GM19240 (cell line): ENCODE measurements around the gene ADAMTSL4.
"Not testable (repeated sequence)": the region's sequence is repeated elsewhere in the genome, so short reads cannot be mapped to it uniquely, and the experiment has no call there.

Experiments used
- DNase-seq: peaks from one replicate; pipeline ENCODE4 v3.0.0; 2011; ENCODE audit warnings: low spot score; ENCODE audit not compliant: insufficient read length

Gene ADAMTSL4

DNA sequence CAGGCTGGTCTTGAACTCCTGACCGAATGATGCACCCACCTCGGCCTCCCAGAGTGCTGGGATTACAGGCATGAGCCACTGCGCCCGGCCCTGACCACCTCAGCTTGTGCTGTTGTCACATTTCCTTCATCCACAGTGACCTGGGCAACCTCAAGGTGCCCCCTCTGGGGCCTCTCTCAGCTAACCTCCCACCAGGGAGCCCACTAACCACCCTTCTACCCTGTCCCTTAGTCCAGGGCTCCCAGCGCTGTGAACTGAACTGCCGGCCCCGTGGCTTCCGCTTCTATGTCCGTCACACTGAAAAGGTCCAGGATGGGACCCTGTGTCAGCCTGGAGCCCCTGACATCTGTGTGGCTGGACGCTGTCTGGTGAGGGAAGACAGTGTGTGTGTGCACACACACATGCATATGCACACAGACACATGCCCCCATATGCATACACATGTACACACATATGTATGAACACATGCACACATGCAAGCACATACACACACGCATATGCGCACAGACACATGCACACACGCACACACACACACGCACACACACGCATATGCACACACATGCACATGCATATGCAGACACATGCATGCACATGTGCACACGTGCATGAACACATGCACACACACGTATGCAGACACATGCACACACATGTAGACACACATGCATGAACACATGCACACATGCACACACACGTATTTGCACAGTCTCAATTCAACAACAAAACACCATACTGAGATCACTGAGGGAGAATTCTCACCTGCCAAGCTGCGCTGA, 6.2 kb downstream of the ADAMTSL4 start:
- no peak for DNase-seq

DNA sequence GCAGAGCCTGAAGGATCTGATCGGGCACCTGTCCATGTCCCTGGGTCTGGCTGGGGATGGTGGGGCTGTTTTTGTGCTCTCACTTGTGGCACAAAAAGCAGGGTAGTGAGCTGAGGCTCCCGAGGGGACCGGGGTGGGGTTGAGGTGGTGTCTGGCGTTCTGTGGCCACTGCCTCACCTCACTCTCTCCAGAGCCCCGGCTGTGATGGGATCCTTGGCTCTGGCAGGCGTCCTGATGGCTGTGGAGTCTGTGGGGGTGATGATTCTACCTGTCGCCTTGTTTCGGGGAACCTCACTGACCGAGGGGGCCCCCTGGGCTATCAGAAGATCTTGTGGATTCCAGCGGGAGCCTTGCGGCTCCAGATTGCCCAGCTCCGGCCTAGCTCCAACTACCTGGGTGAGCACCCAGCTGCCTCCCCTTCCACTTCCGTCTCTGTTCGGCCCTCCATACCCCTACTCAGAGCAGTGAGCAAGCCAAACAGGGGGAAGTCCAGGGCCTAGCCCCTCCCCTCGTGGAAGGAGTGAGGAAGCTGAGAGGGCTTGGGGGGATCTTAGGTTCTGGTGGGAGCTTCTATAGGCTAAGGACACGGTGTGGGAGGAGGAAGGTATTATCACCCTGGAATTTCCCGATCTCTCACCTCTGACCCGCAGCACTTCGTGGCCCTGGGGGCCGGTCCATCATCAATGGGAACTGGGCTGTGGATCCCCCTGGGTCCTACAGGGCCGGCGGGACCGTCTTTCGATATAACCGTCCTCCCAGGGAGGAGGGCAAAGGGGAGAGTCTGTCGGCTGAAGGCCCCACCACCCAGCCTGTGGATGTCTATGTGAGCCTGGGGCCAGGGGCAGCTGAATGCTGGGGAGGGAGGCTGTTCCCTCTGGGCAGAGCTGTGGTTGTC, 7.0 kb downstream of the ADAMTSL4 start:
- DNase-seq = no peak

DNA sequence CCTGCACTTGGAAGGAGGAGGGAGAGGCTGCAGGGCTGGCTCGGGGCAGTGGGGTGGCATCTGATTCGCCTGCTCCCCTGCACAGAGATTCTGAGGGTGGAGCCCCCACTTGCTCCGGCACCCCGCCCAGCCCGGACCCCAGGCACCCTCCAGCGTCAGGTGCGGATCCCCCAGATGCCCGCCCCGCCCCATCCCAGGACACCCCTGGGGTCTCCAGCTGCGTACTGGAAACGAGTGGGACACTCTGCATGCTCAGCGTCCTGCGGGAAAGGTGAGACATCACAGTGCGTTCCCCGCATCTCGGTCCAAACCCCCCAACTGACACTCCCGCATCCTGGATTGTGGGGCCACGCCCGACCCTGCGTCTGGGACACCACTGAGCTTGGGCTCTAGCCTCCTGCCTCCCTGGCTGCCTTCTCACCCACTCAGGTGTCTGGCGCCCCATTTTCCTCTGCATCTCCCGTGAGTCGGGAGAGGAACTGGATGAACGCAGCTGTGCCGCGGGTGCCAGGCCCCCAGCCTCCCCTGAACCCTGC, 7.9 kb downstream of the ADAMTSL4 start:
- no peak for DNase-seq

DNA sequence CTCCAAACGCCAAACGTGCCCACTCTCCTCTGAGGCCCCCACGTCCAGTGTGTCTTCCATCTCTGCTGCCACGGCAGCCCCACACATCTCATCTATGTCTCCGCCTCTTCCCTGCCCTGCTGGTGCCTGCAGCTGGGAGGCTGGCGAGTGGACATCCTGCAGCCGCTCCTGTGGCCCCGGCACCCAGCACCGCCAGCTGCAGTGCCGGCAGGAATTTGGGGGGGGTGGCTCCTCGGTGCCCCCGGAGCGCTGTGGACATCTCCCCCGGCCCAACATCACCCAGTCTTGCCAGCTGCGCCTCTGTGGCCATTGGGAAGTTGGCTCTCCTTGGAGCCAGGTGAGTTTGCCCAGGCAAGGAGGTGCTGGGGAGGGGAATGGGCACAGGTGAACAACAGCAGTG, 8.6 kb downstream of the ADAMTSL4 start:
- DNase-seq = no peak

DNA sequence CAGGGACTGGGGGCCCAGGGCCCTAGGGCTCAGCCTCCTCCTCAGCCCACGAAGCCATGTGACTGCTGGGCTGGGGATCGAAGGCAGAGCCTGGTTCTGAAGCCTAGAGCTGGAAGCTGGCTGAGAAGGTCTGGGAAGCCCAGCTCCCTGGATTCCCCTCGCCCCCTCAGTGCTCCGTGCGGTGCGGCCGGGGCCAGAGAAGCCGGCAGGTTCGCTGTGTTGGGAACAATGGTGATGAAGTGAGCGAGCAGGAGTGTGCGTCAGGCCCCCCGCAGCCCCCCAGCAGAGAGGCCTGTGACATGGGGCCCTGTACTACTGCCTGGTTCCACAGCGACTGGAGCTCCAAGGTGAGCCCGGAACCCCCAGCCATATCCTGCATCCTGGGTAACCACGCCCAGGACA, 9.1 kb downstream of the ADAMTSL4 start:
- DNase-seq = no peak

DNA sequence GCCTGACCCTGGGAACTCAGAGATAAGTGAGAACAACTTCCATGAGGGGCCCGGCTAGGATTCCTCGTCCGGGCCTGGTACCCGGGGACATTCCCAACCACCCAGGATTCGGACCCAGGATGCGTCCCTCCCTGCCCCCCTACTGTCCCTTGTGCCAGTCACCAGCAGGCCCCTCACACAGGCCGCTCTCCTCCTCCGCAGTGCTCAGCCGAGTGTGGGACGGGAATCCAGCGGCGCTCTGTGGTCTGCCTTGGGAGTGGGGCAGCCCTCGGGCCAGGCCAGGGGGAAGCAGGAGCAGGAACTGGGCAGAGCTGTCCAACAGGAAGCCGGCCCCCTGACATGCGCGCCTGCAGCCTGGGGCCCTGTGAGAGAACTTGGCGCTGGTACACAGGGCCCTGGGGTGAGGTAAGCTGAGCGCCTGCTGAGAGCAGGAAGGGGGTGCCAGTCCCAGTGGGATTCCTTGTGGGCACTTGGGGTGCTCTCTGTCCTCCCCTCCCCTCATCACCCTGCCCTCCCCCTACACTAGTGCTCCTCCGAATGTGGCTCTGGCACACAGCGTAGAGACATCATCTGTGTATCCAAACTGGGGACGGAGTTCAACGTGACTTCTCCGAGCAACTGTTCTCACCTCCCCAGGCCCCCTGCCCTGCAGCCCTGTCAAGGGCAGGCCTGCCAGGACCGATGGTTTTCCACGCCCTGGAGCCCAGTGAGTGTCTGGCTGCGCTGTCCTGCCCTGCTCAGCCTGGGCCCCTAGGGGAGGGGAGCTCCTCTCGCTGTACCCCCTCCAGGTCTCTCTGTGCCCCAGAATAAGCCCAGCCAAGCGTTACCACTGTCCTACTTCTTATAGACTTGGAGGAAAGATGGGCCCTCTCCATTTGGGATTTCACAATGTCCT, 9.8 kb downstream of the ADAMTSL4 start:
- DNase-seq = no peak

DNA sequence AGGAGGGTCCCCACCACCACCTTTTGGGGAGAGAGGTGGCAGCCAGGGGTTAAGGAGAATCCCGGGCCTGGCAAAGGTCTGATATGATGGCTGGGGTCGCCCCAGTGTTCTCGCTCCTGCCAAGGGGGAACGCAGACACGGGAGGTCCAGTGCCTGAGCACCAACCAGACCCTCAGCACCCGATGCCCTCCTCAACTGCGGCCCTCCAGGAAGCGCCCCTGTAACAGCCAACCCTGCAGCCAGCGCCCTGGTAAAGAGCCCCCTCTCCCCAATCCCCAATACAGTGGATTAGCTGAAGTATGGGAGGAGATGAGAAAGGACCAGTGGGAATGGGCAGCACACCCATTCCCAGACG, 10.4 kb downstream of the ADAMTSL4 start:
- no peak for DNase-seq

DNA sequence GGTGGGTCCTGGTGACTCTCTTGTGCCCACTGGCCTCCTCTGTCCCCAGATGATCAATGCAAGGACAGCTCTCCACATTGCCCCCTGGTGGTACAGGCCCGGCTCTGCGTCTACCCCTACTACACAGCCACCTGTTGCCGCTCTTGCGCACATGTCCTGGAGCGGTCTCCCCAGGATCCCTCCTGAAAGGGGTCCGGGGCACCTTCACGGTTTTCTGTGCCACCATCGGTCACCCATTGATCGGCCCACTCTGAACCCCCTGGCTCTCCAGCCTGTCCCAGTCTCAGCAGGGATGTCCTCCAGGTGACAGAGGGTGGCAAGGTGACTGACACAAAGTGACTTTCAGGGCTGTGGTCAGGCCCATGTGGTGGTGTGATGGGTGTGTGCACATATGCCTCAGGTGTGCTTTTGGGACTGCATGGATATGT, 10.8 kb downstream of the ADAMTSL4 start:
- no peak for DNase-seq

DNA sequence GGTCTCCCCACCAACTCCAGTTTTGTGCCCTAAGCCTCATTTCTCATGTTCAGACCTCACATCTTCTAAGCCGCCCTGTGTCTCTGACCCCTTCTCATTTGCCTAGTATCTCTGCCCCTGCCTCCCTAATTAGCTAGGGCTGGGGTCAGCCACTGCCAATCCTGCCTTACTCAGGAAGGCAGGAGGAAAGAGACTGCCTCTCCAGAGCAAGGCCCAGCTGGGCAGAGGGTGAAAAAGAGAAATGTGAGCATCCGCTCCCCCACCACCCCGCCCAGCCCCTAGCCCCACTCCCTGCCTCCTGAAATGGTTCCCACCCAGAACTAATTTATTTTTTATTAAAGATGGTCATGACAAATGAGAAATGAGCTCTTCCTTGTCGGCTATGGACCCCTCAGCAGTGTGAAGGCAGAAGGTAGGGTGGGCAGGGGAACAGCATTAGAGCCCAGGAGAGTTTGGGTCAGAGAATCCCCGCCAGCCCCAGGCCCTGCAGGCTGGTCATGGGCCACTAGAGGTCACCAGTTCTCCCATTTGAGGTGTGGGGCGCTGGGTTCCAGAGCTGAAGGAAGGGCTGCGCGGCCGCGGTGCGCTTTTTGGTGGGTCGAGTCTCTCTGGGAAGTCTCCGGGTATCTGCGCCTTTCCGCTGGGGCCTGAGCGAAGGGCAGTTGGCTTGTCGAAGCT, 11.5 kb downstream of the ADAMTSL4 start:
- DNase-seq = no peak

DNA sequence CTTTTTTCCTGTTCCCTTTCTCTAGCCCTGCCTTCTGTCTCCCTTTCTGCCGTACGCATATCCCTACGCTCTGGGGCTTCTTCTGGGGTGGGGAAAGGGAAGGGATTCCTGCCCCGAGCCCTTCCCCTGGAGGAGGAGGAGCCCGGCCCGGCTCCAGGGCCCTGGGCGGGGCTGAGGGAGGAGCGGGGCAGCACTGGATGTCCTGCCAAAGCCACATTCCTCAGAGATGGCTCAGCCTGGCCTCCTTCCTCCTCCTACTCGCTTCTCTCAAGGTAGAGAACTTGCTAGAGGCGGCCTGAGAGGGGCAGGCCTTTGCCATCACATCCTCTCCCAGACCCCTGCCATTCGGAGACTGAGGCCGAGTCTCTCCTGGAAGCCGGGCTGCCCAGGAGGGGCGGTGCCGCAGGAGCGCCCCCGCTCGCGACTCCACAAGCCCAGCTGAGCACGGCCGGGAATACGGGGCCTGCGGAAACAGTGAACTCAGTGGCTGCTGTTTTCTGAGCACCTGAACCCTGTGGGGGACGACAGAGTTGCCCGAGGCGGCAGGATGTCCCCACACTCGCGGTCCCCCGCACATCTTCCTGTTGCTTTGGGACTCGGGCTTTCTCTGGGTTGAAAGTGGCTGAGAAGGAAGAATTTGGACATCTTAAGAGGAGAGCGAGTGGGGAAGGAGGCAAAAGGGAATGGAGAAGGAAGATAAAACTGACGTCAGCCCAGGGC, 12.2 kb downstream of the ADAMTSL4 start:
- DNase-seq = no peak

DNA sequence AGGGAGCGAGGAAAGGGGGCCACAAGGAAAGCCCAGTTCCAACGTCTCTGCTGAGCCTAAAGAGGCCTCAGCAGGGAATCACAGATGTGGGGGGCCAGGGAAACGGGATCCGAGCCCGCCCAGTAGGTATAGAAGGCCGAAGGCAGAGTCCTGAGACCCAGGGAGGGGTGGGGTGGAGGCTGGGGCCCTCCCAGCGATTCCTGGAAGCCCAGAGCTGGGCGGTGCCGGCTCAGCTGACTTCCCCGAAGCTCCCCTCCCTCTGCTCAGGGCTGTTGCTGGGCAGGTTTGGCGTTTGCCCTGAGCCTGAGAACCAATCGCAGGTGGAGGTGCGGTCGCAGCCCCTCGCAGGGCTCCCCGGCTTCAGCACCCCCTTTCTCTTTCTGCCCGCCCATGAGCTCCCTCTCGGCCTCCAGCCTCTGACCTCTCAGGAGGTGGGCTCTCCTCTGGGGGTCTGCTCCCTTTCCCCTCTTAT, 12.8 kb downstream of the ADAMTSL4 start:
- DNase-seq = no peak

DNA sequence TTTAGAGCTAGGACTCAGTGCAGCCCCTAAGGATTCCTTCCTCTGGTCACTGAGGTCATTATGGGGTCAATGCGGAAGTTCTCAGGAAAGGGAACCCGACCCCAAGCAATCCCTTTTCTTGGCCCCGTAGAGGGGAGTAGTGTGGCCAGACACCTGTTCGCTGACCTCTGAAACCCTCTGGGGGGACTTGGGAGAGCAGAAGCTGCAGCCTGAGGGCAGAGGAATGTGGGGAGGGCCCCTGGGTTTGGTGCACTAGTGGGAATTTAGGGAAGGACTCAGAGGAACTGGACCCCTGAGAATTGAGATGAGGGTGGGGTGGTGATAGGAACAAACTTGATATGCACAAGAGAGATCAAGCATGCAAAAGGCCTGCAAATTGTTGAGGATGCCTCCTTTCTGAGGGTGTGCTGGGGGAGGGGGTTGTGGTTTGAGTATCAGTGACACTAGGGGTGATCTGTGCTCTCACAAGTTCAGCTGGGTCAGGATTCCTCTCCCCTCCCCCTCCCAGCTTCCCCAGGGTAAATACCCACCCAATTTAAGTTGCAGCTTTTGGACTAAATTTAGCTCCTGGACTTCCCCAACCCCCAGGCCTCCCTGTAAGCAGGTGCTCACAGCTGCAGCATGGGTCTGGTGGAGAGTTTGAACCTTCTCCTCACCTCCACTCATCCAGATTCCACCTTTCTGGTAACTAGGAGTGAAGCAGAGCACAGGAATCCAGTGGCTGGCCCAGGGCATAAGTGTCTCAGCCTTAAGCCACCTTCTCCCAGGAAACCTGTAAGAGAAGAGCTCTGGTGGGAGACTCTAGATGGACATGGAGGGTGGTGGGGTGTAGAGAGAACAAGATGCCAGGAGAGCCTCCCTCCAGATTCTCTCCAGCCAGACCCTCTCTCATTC, 13.5 kb downstream of the ADAMTSL4 start:
- no peak for DNase-seq

DNA sequence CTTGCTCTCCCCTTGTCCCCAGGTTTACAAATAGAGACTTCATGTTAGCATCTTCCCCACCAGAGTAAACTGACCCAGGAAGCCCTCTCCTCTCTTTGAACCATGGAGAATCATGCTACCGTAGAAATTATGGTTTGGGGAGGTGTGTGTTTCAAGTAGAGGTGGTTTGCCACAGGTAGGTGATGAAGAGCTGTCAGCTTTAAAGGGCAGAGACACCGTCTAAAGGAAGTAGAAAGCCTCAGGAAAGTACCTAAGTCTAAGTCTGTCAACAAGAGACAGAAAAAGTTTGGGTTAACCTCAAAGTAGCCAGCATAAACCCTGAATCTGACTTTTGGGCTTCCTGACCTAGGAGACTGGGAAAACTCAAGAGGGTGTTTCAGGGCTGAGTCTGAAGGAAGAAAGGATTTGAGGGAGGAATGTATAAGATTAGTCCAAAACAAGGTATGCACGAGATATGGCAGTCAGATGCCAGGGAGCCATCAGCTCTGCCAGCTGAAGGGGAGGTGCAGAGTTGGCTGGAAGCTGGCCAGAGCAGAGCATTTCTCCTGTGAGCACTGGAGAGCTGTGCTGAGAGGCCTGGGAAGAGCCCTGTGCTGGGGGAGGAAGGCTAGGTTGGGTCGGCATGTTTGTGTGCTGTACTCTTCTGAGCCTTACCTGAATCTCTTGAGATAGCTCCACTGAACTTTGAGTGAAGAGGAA, 14.3 kb downstream of the ADAMTSL4 start:
- no peak for DNase-seq

DNA sequence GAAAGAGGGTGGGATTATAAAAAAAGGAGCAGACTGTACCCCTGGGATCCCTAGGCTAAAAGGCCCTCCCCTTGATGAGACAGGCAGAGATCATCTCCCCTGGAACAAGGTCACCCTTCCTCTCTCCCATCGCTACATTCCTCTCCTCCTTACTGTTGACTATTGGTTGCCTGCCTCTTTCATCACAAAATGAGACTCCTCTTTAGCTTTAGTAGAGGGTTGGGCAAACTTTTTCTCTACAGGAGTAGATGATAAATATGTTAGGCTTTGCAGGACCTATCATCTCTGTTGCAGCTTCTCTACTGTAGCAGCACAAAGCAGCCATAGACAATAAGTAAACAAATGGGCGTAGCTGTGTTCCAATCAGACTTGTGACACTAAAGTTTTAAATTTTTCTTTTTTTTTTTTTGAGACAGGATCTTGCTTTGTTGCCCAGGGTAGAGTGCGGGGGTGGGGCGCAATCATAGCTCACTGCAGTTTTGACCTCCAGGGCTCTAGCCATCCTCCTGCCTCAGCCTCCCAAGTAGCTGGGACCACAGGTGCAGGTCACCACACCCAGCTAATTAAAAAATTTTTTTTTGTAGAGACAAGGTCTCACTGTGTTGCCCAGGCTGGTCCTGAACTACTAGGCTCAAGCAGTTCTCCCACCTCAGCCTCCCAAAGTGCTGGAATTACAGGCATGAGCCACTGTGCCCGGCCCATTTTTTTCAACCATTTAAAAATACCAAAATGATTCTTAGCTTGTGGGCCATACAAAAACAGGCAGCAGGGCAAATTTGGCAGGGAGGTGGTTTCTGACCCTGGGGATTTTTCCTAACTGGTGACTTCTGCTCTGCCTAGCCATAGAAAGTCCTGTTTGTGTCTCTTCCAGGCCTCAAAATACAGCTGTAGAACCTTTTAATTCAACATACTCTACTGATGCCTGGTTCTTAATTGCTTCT, 15.1 kb downstream of the ADAMTSL4 start:
- DNase-seq = no peak

DNA sequence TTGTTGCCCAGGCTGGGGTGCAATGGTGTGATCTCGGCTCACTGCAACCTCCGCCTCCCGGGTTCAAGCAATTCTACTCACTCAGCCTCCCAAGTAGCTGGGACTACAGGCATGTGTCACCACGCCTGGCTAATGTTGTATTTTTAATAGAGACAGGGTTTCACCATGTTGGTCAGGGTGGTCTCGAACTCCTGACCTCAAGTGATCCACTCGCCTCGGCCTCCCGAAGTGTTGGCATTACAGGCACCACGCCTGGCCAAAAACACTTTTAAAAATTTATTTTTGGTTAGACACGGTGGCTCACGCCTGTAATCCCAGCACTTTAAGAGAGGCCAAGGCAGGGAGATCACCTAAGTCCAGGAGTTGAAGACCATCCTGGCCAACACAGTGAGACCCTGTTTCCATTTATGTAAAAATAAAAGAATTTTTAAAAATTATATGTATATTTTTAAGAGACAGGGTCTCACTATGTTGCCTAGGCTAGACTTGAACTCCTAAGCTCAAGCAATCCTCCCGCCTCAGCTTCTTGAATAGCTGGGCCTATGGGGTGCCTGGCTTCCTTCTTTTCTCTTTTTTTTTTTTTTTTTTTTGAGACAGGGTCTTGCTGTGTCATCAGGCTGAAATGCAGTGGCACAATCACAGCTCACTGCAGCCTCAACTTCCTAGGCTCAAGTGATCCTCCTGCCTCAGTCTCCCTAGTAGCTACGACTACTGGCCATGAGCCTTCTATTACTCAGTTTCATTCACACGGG, 16.2 kb downstream of the ADAMTSL4 start:
- not testable (repeated sequence) for DNase-seq

DNA sequence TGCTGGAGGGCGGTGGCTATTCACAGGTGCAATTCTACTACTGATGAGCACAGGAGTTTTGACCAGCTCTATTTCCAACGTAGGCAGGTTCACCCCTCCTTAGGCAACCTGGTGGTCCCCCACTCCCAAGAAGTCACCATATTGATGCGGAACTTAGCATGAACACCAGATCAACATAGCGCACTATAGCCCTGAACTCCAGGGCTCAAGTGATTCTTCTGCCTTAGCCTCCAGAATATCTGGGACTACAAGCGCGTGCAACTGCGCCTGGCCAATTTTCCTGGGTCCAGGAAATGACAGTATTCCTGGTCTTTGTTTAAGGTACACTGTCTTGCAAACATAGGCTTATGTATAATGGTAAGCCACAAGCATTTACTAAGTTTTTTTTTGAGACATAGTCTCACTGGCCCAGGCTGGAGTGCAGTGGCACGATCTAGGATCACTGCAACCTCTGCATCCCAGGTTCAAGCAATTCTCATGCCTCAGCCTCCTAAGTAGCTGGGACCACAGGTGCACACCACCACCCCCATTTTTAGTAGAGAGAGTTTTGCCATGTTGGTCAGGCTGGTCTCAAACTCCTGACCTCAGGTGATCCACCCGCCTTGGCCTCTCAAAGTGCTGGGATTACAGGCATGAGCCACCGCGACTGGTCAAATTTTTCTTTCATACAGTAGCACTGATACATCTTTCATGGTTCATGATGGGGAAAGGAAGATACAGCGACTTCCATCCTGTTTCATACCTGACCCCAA, 17.6 kb downstream of the ADAMTSL4 start:
- no peak for DNase-seq
